ENCODE measurements around the gene CCDC152.
"Not testable (repeated sequence)": the region's sequence is repeated elsewhere in the genome, so short reads cannot be mapped to it uniquely, and the experiment has no call there.

The CCDC152 gene

GRCh38 chr5:42812620-42813019, 56.0 kb downstream of the CCDC152 start:
- no peak for DNase-seq (ENCODE audit: low read depth)

DNA sequence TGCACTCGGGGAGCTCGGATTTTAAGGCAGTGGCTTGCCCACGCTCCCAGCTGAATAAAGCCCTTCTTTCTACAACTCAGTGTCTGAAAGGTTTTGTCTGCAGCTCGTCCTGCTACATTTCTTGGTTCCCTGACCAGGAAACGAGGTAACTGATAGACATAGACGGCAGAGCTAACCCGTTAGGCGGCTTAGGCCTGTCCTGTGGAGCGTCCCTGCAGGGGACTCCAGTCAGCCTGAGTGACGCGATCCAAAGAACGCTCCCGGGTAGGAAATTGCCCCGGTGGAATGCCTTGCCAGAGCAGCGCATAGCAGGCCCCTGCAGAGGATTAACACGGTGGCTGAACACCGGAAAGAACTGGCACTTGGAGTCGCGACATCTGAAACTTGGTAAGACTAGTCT, 56.9 kb downstream of the CCDC152 start:
- DNase-seq (ENCODE audit: low read depth), result no peak

DNA sequence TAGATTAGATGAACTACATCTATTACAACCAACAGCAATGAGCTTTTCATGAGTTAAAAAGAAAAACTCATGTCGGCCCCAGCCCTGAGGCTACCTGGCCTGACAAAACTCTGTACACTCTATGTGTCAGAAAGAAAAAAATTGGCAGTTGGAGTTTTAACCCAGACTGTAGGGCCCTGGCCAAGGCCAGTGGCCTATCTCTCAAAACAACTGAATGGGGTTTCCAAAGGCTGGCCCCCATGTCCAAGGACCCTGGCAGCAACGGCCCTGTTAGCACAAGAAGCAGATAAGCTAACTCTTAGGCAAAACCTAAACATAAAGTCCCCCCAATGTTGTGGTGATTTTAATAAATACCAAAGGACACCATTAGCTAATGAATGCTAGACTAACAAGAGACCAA, 59.9 kb downstream of the CCDC152 start:
- not testable (repeated sequence) for DNase-seq (ENCODE audit: low read depth)

GRCh38 chr5:42819745-42820144, 63.1 kb downstream of the CCDC152 start:
- DNase-seq (ENCODE audit: low read depth), result no peak

DNA sequence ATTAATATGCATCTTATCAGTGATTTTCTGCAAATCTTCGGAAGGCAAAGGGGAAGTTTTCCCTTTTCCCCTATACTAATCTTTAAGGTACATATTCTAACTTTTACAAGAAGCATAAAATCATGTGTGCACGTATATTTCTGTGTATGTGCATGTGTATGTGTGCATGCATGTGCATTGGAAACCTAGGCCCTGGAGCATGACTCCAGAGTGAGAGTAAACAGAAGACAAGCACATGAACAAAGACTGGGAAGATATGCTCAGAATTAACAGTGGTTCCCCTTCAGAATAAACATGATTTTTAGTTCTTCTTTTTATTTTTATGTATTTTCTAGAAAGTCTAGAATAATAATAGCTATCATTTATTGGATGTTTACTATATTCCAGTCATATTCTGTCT, 65.9 kb downstream of the CCDC152 start:
- DNase-seq (ENCODE audit: low read depth), result no peak

DNA sequence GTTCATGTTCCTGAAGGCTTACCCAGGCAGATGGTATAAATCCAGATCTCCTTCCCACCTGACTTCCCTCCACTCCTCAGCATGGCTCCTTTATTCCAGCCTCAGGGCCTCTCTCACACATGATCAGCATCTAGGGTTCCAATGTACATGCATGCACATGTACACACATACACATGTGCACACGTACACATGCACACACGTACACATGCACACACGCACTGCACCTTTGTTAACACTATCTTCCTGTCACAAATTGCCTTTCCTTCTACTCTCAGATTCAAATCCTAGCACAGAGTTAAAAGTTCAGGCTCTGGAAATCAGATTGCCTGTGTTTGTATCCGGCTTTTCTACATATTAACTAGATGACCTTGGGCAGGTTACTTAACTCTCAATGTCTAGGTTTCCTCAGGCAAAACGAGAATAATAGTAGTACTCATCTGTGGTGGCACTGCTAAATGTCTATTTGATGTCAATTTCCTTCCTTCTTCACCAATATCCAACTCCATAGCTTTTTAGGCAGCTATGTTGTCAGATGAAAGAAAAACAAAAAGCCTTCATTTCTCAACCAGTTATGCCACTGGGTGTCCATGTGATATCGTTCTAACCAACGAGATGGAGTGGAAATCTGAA, 67.8 kb downstream of the CCDC152 start:
- no peak for DNase-seq (ENCODE audit: low read depth)

- no peak for DNase-seq (ENCODE audit: low read depth)
Observed at GRCh38 chr5:42825422-42826148, 69.0 kb downstream of the CCDC152 start.

DNA sequence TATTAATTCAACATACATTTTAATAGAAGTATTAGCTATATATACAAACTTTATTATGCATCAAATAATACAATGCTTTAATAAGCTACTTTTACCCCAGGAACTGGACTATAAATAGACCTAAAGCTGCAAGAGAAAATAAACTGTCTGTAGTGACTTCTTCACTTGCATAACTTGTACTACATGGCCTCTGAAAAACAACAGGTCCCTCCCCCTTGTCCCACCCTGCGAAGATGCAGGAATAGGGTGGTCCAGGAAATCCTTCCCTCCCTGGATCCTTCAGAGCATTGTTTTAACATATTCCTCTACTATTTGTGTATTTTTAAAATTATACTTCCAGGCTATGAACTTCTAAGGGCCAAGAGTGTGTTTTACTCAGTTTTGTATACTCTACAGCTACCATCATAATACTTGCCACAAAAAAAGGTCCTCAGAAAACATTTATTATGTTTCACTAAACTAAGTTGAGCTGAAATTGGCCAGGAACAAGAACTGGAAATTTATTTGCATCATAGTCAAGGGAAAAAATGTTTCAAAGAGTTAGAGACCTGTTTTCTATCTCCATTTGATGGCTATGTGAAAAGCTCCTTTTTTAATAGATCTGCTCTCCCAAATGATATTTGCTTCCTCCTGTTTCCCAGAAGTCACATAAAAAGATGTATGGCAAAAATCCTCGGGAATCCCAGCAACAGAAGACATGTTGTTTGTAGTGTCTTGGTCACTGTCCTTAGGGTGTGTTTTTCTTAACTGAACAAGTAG, 70.3 kb downstream of the CCDC152 start:
- no peak for DNase-seq (ENCODE audit: low read depth)

GRCh38 chr5:42828671-42829070, 72.1 kb downstream of the CCDC152 start:
- DNase-seq (ENCODE audit: low read depth), result no peak

DNA sequence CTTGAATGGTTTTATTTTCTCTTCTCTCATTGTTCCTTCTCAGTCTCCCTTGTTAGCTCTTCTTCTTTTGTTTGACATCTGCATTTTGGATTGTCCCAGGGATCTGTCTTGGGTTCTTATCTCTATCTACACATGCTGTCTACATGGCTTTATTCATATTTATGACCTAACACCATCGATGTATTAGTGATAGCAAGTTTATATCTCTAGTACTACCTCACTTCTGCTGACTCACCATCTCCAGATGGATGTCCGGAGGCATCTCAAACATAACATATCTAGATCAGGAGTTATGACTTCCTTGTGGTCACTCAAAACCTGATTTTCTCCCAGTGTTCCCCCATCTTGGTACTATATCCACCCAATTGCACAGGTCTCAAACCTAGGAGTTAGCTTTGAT, 74.3 kb downstream of the CCDC152 start:
- no peak for DNase-seq (ENCODE audit: low read depth)

DNA sequence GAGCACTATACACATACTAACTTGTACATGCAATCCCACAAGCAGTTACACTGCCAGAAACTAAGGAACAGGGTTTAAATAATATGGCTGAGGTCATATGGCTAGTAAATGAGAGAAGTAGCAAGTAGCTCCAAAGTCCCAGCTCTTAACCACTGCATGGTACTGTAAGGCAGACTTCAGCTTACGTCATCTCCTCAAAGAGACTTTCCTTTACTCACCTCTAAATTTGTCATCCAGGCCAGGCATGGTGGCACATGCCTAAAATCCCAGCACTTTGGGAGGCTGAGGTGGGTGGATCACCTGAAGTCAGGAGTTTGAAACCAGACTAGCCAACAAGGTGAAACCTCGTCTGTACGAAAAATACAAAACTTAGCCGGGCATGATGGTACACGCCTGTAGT, 75.4 kb downstream of the CCDC152 start:
- DNase-seq (ENCODE audit: low read depth), result no peak

DNA sequence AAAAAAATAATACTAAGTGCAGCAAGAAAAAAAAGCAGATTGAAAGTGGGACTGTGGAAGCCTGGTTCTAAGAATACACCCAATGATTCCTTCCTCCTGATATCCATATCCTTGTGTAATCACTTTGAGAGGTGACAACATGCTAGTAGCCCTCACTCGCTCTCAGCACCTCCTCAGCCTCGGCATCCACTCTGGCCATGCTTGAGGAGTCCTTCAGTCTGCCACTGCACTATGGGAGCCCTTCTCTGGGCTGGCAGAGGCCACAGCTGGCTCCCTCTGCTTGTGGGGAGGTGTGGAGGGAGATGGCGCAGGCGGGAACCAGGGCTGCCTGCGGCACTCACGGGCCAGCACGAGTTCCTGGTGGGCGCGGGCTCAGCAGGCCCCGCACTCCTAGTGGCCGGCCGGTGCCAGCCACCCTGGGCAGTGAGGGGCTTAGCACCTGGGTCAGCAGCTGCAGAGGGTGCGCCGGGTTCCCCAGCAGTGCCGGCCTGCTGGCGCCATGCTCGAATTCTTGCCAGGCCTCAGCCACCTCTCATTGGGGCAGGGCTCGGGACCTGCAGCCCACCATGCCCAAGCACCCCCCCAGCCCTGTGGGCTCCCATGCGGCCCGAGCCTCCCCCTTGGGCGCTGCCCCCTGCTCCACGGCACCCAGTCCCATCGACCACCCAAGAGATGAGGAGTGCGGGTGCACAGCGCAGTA, 79.6 kb downstream of the CCDC152 start:
- no peak for DNase-seq (ENCODE audit: low read depth)

- no peak for DNase-seq (ENCODE audit: low read depth)
Observed at GRCh38 chr5:42837601-42838000, 81.0 kb downstream of the CCDC152 start.

DNA sequence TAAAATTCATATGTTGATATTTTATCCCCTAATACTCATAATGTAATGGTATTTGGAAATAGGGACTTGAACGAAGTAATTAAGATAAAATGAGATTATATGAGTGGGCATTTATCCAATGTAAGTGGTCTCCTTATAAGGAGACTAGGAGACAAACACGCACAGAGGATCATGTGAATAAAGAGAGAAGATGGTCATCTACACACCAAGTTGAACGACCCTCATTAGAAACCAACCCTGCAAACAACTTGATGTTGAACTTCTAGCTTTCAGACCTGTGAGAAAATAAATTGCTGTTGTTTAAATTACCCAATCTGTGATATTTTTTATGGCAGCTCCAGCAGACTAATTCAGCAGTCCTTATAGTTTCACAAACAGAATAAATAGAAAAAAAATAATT, 82.6 kb downstream of the CCDC152 start:
- no peak for DNase-seq (ENCODE audit: low read depth)

GRCh38 chr5:42840269-42840668, 83.7 kb downstream of the CCDC152 start:
- DNase-seq (ENCODE audit: low read depth), result no peak

- DNase-seq (ENCODE audit: low read depth), result no peak
Observed at GRCh38 chr5:42840842-42841567, 84.4 kb downstream of the CCDC152 start.

GRCh38 chr5:42842921-42843641, 86.5 kb downstream of the CCDC152 start:
- DNase-seq (ENCODE audit: low read depth), result no peak

DNA sequence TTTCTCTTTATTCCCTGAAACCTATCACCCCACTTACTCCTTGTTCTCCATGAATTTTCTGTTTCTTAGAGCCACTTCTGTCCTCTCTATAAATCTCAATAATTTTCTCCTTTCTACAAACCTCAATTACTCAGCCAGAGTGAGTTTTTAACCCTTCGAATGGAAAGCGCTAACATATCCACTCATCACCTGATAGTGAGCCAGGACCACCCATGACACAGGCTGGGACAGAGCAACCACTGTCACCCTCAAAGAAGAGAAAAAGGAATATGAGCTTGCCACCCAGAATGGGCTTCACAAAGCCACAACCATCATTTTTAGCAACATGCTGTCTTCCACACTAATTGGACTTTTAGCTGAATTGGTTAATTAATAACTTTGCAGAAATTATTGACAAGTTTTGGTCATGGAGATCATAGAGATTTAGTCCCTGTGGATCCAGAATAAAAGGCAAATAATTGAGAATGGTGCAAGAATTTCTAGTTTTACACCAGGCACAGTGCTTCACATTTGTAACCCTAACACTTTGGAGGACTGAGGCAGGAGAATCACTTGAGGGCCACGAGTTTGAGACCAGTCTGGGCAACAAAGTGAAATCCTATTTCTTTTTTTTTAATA, 87.2 kb downstream of the CCDC152 start:
- DNase-seq (ENCODE audit: low read depth), result no peak

DNA sequence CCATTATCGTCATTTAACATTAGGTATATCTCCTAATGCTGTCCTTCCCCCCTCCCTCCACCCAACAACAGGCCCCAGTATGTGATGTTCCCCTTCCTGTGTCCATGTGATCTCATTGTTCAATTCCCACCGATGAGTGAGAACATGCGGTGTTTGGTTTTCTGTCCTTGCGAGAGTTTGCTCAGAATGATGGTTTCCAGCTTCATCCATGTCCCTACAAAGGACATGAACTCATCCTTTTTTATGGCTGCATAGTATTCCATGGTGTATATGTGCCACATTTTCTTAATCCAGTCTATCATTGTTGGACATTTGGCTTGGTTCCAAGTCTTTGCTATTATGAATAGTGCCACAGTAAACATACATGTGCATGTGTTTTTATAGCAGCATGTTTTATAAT, 87.8 kb downstream of the CCDC152 start:
- DNase-seq (ENCODE audit: low read depth), result not testable (repeated sequence)

DNA sequence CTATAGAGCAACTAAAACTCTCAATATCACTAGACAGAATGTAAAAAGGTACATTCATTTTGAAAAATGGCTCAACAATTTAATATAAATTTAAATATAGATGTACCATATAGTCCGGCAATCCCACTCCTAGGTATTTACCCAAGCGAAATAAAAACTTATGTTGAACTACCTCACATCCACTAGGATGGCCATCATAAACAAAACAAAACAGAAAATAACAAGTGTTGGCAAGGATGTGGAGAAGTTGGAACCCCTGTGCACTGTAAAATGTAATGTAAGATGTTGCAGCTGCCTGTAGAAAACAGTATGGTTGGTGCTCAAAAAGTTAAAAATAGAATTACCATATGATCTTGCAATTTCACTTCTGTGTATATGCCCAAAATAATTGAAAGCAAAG, 91.9 kb downstream of the CCDC152 start:
- no peak for DNase-seq (ENCODE audit: low read depth)

- no peak for DNase-seq (ENCODE audit: low read depth)
Observed at GRCh38 chr5:42851481-42851880, 94.9 kb downstream of the CCDC152 start.
